CD4-positive, alpha-beta T cell treated with Interleukin-12 subunit alpha and Interleukin-12 subunit beta, for 1 hour (primary cell): ENCODE measurements around the gene PLAC1.
A peak's percentile ranks its signal among the peaks of the same experiment; 100 is the strongest.

ENCODE experiments used
- DNase-seq: peaks from one replicate; pipeline ENCODE4 v3.0.0-alpha.2; 2020

PLAC1 gene

DNA sequence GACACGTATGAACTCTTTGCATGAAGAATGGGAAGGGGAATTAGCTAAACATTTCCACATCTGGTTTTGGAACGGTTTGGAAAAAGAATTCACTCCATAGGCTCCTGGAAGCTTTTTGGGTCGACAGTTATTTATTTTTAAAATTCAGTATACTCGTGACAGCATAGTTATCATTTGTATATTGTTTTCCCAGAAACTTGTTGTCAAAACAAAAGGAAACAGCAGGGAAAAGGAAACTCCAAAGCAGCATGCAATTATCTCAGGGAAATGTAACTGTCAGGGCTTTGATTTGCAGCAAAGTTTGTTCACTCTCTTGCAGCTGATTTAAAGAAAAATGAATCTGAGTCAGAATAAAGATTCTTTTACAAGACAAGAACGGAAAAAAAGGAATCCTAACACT, 86.5 kb downstream of the PLAC1 start:
- DNase-seq, result no peak

DNA sequence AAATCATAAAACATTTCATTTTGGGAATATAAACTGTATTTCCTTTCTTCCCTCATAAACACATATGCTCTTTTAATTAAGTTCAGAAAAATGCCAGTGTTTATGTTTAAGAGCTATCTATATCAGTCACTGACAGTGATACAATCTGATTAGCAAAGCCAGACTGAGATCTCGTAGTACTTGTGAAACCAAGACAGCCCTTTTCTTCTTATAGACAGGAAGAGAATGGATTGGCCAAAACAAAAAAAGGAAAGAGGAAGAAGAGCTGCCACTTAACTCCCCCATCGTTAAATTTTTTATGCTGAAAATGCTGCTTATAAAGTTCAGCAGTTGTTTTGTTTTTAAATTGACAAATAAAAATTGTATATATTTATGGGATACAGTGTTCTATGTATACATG, 87.4 kb downstream of the PLAC1 start:
- no peak for DNase-seq

DNA sequence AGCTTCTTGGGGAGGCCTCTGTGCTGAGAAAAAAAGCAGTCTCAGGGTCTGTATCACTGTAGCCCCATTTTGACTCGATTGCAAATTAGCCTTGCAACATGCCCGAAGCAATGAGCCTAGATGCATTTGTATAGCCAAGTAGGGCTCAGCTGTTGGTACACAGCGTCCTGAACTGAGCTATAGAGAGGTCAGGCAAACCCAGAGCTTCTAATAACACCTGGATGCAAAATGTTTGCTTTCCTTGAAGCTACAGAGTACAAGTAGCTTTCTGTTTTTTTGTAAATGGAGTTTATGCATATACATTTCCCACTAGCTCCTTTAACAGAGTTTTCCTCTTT, 87.8 kb downstream of the PLAC1 start:
- no peak for DNase-seq

DNA sequence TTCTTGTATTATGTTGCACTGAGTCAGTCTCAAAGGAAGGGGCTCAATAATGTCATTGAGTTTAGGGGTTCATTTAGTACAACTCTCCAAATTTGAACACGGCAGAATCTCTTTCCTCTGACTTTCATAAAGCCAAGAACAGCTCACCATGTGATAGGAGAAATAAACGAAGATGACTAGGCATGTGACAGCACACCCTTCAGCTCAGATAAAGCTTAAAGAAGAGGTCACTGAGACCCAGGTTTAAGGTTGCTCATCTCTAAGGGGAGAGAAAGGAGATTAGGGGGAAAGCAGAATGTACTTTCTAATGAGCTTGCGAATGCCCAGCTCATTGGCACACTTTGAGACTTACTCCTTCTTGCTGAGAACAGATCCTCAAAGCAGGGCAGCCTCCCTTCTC, 89.0 kb downstream of the PLAC1 start:
- DNase-seq, result no peak

DNA sequence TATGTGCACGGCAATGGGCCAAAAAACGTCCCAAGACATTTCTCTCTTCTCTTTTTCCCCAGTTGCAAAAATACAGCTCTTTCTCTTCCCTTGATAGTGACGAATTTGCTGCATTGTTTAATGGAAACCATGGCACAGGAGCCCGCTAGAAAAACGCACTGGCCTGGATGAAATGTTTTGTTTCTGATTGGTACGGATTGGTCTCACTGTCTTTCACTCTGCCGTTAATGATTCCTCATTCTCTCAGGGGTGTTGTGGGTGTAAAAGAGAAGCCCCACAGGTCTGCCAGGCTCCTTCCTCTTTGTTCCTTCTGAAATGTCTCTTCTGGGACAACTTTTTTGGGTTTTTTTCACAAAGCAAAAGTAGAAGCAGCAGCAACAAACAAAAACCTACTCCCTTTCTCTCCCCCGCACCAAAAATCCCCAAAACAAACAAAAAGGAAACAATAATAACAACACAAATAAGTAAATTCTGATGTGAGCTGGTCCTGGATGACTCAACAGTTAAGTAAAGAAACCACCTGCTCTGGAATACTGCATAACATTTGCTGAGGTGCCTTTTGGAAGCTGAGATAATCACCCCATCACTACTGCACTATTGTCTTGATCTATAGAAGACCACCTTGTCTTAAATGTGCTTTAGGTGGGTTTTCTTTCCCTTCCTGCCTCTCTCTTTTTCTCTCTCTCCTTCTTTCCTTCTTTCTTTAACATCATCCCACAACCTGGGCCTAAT, 89.8 kb downstream of the PLAC1 start:
- no peak for DNase-seq

DNA sequence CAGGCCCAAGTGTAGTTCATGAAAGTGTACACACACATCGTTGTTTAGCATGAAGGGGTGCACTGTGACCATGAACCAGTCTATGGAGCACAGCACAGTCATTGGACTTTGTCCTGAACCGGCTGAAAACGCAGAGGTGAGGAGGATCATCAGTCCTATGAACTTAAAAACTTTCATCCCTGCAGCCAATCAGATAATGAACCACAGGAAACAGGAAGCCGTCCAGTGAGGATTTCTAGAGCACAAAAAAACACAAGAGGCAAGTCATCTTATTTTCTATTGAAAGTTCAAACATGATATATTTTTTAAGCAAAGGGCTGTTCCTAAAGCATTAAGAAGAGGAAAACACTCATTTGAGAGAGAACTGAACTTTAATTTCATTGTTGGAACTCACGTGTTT, 91.8 kb downstream of the PLAC1 start:
- no peak for DNase-seq

DNA sequence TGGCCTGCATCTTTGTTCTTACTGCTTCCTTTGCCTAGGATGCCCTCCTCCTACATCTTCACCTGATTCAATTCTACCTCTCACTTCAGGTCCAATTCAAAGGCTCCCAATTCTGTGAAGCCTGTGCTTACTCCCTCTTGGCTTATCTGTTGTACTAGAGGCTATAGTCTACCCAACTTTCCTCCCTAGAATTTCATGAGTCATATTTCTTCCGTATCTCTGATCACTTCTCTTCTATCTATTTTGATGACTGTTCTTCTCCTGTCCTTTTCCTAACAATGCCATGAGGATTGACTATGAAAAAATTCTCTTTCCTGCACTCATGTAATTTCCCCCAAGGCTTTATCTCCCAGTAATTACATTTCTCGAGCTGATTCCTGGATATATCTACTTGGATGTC, 96.3 kb downstream of the PLAC1 start:
- no peak for DNase-seq

DNA sequence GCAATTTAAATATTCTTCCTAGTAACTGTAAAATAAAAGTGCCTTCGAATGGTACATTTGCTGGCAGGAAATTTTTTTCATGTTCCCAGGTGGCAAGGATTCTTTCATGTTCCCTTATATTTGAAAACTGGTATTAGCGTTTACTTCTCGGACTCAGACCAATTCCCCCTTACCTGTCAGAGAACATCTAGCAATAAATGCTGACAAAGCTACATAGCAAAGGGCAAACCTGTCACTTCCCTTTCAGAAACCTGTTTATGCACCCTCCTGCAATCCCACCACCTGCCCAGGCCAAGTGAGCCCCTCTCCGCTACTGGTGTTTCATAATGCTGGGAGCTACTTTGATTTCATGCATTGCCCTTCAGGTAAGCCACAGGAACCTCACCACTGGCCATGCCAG, 100.1 kb downstream of the PLAC1 start:
- DNase-seq, result no peak

DNA sequence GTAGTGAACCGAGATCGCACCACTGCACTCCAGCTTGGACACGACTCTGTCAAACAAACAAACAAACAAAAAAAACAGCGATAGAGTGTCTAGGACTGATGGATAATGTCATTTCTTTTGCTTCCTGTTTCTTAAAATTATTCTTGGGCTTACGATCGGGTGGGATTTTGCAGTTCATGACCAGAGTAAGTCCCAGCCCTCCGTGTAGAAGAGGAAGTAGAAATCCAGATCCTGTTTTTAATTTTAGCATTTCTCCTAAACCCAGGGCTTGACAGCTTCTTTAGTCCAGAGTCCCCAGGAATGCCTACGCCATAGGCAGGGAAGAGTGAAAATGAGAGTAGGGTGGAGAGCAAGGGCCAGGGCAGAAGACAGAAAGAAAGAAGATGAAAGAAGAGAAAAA, 104.0 kb downstream of the PLAC1 start:
- no peak for DNase-seq

DNA sequence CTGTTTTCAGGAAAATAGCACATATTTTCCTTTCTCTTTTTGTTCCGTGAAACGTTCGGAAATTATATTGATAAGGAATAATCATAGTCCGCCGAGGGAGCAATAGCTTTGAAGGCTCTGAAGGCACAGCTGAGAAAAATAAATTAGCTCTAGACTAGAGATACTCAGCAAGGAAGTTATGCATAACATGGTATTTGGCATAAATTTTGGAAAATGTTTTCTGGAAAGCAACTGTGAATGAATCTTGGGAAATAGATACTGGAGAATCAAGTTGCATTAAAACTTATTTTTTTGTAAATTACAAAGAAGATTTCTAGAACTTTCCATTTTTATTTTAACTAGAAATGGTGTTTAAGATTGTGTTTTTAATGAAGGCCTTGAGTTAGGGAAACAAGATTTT, 105.9 kb downstream of the PLAC1 start:
- no peak for DNase-seq

DNA sequence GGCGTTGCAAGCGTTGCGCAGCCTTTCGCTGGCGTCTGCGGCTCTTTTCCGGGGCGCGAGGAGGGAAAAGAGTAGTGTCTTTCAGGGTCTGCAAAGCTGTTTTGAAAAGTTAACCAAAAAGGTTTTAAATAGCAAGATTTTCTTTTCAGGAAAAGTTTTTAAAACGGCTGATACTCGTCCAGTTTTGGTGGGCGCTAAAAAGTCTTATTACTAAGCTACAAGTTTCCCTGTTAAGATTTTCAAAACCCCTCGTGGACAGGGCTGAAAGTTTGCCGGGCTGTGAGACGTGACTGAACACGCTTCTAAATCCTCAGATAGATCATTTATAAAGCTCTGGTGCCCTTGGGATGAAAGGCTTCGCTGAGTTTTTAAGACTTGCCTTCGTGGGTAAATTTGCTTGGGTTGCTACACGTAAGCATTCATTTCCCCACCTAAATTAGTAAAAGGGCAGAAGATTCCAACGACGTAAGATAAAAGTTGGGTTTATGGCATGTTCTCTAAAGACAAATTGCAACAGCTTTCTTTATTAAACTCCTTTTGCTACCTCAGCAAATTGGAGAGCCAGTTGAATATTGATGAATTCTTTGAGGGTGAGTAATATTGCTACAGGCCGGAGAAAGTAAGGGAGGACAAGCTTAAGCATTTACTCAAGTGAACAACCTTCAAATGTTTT, 106.8 kb downstream of the PLAC1 start:
- DNase-seq, result no peak

DNA sequence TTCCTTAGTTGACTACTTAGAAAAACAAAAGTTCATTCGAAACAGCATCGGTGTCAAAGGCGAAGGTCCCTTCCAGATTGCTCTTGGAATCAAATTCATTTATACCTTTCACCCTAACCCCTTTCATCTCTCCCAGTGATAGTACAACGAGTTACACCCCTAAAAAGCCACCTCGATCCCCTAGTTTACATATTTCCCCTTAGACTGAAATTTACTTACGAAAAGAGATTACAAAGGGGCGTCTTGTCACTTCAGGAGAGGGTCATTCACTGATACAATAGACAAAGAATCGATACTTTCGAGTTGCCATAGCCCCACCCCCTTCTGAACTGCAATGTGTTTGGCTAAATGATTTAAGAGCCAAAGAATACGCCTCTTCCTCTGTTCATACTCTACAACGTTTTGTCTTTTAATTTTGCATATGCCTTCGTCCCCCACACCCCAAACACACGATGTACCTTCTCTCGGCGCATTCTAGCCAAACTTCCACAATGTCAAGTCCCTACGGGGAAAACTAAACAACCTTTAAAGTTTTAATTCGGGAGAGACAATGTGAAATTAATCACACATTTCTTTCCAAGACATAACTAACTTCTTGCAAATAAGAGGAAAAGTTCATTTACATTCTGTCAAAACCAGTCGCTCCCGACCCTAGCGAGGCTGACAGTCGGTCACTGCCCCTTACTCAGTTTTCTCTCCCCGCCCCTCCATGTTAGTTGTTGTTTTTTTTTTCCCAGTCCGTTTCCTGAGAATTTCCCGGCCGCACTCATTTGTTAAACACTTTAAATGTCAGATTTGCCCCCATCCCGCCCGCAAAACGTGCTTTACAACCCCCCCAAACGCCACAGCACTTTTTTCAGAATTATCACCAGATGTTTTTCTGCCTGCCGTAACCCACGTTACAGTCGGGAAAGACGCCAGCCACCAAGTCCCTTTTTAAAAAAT, 109.7 kb downstream of the PLAC1 start:
- peak; percentile 5 for DNase-seq

DNA sequence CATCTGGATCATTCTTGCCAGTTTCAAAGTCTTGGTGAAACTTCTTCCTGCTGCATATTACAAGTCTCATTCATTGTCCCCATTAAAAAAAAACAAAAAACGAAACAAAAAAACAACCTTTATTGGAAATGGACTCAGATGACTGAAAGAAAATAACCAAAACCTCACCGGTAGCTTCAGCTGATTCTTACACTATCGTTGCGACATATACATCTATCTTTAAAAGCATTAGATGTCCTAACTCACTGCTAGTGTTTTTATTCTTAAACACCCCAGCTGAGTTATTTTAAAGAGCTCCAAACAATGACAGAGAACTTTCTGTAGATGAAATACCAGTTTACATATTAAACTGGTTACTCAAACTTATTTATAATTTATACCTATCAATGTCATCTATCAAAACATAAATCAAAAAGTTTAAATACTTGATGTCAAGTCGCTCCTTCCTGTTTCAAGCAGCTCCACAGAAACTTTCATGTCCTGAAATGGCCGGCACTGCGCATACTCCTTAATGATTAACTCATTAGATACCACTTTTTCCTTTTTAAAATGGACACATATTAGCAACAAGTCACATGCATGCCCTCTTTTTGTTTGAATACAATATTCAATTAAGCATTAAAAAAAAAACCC, 111.1 kb downstream of the PLAC1 start:
- DNase-seq, result no peak

DNA sequence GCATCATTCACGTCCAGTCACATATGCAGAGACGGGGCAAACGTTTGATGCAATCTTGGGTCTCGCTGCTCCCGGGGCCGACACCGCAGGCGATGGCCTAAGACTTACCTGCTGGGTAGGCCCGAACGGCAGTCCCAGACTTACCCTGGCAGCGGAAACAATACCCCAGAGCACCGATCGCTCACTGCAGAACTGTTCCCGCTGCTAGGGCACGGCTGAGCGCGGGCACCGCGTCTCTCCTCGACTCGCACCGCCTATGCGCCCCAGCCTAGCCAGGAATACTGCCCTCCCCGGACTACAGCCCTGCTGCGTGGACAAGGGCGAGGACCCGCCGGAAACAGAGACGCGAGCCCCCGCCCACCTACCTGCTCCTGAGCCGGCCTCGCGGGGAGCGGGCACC, 112.1 kb downstream of the PLAC1 start:
- no peak for DNase-seq

DNA sequence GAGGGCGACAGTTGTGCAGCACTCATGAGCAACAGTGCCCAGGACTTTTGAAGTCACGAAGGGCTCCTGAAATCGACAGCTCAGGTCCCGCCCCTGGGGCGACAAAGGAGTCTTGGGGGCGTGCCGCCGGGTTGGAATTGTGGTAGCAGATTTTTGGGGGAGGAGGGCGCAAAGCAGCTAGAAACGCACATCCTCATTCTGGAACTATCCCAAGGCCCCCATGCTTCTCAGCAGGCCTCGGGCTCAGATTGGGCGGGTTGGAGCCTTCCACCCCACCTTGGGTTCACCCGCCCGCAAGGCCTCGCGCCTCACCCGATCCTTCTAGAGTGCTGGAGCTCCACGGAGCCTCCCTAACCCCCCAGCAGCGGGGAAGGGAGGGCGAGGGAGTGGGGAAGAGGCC, 112.8 kb downstream of the PLAC1 start:
- DNase-seq, result no peak

DNA sequence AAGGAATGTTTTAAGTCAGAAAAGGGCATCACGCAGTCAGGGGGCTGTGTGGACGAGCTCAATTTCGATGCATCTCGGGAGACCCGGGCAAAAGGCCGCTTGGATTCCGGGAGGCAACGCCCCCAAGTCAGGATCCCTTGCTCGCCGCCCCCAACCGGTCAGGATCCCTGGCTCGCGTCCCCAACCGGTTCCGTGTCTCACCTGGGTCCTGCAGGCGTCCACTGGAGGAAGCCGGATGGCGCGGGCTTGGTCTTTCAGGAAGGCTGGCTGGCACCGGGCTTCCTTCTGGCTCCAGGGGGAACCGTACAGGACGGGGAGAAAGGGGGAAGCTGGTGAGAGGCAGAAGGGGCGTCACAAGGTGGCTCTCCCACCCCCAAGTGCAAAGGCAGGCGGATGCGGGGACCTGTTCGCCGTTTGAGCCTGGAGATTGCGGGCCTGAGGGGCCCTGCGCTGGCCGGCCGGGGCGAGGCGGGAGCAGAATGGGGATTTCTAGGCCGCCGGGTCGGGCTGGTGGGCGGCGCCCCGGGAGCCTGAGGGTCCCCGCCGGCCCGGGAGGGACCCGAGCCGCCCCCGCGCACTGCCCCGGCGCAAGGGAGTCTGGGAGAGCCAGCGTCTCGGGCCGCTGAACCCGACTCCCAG, 113.6 kb downstream of the PLAC1 start:
- DNase-seq, result no peak

DNA sequence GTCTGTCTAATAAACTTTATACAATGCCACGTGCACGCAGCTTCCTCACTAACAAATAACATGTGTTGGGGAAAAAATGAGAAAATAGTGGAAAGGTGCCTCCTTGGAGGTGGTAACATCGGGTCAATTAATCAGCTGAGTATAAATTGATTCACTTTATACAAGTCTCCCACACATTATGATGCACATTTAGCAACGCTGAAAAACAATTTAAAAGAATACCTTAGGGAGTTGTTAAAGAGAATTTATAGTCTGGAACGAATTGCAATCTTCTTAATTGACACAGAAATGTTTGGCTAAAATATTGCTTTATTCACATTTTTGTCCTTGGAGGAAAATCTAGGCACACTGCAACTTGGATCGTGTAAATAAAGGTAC, 114.1 kb downstream of the PLAC1 start:
- no peak for DNase-seq

DNA sequence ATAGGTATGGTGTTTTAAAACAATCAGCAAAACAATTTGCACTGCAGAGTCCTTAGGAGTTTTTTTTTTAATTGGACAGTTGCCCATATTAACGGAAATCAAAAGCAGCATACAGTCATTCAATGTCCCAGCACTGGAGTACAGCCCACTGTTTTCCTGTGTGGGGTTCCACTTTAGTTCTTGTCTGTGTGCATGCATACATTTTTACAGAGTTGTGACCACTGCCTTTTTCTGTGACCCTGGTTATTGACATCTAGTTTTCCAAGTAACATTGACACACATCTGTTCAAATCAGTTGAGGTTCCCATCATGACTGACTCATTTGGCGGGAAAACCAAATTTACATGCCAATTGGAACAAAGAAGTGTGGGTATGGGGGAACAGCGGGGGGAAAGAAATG, 115.0 kb downstream of the PLAC1 start:
- DNase-seq, result no peak

DNA sequence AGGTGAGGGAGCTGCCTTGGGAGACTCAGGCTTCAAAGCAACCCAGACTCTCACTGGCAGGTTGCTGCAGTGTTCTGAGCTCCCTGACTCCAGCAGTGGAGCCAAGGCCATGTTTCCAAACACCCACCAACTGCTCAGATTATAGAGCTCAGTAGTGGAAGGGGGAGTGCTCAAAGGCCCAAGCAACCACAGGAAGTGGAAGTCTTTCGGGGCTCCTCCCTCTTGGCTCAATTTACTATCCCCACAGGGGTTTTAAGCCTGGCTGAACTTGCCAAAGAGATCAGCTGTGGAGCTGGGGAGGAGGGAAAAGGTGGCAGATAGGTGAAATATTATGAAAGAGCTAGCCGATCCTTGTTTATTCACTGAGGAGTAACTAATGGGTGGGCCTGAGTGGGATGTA, 115.8 kb downstream of the PLAC1 start:
- DNase-seq, result no peak

DNA sequence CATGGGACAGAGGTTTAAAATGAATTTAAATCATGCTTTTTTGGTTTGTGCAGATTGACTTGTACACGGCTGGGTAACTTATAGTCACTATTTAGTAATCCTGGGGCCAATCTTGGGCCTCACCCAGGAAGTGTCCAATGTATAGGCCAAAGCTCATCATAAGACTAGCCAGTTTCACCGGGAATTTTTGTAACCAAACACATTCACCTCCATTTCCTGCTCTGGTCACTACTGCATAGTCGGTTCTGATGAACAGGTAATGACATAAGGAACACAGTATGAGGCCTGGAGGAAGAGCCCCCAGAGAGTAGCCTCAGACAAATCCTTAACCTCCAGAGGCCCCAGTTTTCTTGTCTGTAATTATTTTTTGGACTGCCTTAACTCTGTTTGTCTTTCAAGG, 116.4 kb downstream of the PLAC1 start:
- no peak for DNase-seq

DNA sequence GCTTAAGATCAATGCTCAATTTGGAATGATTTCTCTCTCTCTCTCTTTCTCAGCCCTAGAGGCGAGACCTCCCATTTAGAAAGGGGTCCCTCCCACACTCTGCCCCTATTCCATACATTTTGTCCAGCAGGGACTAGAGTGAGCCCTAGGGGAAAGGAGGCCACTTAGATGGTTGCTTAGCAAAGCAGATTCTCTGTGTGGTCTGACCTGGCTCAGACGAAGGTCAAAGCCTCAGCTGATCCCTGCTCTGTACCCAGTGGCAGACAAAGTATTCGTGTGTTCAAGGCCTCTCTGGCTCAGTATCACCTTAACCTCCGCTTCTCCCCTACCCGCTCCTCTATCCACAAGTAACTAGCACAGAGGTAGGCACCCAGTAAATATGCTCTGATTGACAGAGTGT, 120.0 kb downstream of the PLAC1 start:
- no peak for DNase-seq

DNA sequence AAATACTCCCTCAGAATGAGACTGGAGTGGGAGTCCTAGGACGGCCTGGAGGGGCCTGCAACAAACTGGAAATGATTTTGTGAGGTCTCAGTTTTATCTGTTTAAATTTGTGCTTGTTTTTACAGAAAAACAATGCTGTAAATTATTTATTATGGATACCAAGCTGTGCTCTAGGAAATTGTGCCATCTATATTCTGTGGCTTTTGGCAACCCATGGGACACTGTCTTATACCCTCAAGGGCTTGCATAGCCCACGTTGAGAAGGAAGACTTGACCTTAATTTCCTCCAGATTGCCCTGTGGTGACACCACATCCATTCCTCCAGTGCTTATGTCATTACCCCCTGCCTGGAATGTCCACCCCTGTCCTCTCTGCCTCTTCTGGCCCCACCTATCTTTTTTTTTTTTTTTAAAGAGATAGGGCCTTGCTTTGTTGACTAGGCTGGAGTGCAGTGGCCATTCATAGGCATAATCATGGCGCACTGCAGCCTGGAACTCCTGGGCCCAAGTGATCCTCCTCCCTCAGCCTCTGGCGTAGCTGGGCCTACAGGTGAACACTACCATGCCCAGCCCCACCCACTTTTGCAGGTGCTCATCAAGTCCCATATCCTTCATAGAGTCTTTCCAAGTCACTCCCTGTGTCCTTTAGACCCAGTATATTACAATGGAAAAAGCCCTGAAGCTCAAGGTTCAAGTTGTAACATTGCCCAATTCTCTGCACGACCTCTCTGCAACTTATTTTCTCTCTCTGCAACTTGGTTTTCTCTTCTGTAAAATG, 120.9 kb downstream of the PLAC1 start:
- no peak for DNase-seq
